WTC11 (cell line): ENCODE measurements around the gene KCND3. TPM values are rescaled to one million over a fixed set of nuclear protein-coding genes. Genes with fewer than 3 reads are reported as not detected.

Source experiments
- ATAC-seq: fragments of 200-7000 bp; cut with Tn5 transposase; 2 replicates; pipeline ENCODE4 v1.10.0; 2021; ENCODE audit warnings: mild to moderate bottlenecking, moderate library complexity
- CTCF ChIA-PET: fragments of 300-600 bp; sonication (Branson Sonifier 250); formaldehyde crosslinking; loops from one replicate; lab custom pipeline; 2021; ENCODE audit warnings: antibody characterized with exemption; lab: Charles Lee
- POLR2A ChIA-PET: fragments of 350-600 bp; sonication (Branson Sonifier 250); formaldehyde crosslinking; loops from one replicate; lab custom pipeline; 2021; ENCODE audit warnings: antibody characterized with exemption; lab: Charles Lee
- DNase-seq: peaks from one replicate; pipeline ENCODE4 v3.0.0; 2021; ENCODE audit warnings: low spot score
- H3K27ac Mint-ChIP-seq: 2 replicates; pipeline ENCODE4 v1.8.0; 2021; ENCODE audit warnings: mixed read lengths
- H3K27me3 Mint-ChIP-seq: 2 replicates; pipeline ENCODE4 v1.8.0; 2021; ENCODE audit warnings: low read depth, mild to moderate bottlenecking, moderate library complexity, mixed read lengths
- H3K36me3 Mint-ChIP-seq: 2 replicates; pipeline ENCODE4 v1.8.0; 2021; ENCODE audit warnings: mixed read lengths
- H3K4me1 Mint-ChIP-seq: 2 replicates; pipeline ENCODE4 v1.8.0; 2022; ENCODE audit warnings: mixed read lengths
- H3K4me3 Mint-ChIP-seq: 2 replicates; pipeline ENCODE4 v1.8.0; 2021; ENCODE audit warnings: mild to moderate bottlenecking, moderate library complexity, mixed read lengths
- H3K9me3 Mint-ChIP-seq: 2 replicates; pipeline ENCODE4 v1.8.0; 2021; ENCODE audit warnings: mixed read lengths
- ARID4B ChIP-seq: sonication (generic); formaldehyde crosslinking; IDR thresholded peaks from 2 replicates; pipeline ENCODE4 v1.8.0; 2023; ENCODE audit warnings: missing genetic modification reagents, mild to moderate bottlenecking, borderline replicate concordance
- E2F1 ChIP-seq: sonication (generic); formaldehyde crosslinking; IDR thresholded peaks from 2 replicates; pipeline ENCODE4 v1.8.0; 2022; ENCODE audit warnings: mild to moderate bottlenecking, missing genetic modification reagents
- GTF2I ChIP-seq: fragments of 250-450 bp; sonication (Bioruptor Pico); conservative IDR thresholded peaks from 2 replicates; pipeline ENCODE4 v1.4.0; 2021; ENCODE audit warnings: mild to moderate bottlenecking
- NFATC4 ChIP-seq: fragments of 250-450 bp; sonication (Bioruptor Pico); IDR thresholded peaks from 2 replicates; pipeline ENCODE4 v1.9.0; 2021; ENCODE audit warnings: mild to moderate bottlenecking
- NFYB ChIP-seq: sonication (generic); formaldehyde crosslinking; conservative IDR thresholded peaks from 2 replicates; pipeline ENCODE4 v1.8.0; 2022; ENCODE audit warnings: low read depth, missing genetic modification reagents
- NR2C2 ChIP-seq: sonication (generic); formaldehyde crosslinking; IDR thresholded peaks from 2 replicates; pipeline ENCODE4 v1.8.0; 2022; ENCODE audit warnings: mild to moderate bottlenecking, missing genetic modification reagents
- PRDM15 ChIP-seq: sonication (generic); formaldehyde crosslinking; IDR thresholded peaks from 2 replicates; pipeline ENCODE4 v1.8.0; 2022; ENCODE audit warnings: missing genetic modification reagents
- STAT6 ChIP-seq: sonication (generic); formaldehyde crosslinking; conservative IDR thresholded peaks from 2 replicates; pipeline ENCODE4 v1.8.1; 2023; ENCODE audit warnings: mild to moderate bottlenecking, low read depth, missing genetic modification reagents, moderate library complexity
- TCF7 ChIP-seq: sonication (generic); formaldehyde crosslinking; IDR thresholded peaks from 2 replicates; pipeline ENCODE4 v1.8.0; 2022; ENCODE audit warnings: mild to moderate bottlenecking, low read depth, missing genetic modification reagents, moderate library complexity
- TEAD4 ChIP-seq: sonication (generic); formaldehyde crosslinking; IDR thresholded peaks from 2 replicates; pipeline ENCODE4 v1.8.0; 2022; ENCODE audit warnings: mild to moderate bottlenecking, missing genetic modification reagents
- ZNF396 ChIP-seq: fragments of 250-450 bp; sonication (Bioruptor Pico); IDR thresholded peaks from 2 replicates; pipeline ENCODE4 v1.8.0; 2021; ENCODE audit warnings: mild to moderate bottlenecking, moderate library complexity, borderline replicate concordance
- ZNF416 ChIP-seq: fragments of 250-450 bp; sonication (Bioruptor Pico); IDR thresholded peaks from 2 replicates; pipeline ENCODE4 v1.9.0; 2021; ENCODE audit warnings: mild to moderate bottlenecking, inconsistent platforms
- ZNF671 ChIP-seq: fragments of 250-450 bp; sonication (Bioruptor Pico); IDR thresholded peaks from 2 replicates; pipeline ENCODE4 v1.8.0; 2021; ENCODE audit warnings: mild to moderate bottlenecking
- total RNA-seq: library from RNA; stranded (reverse); gene quantifications from 3 replicates; pipeline ENCODE4 v1.2.3, GENCODE V29; 2021
- TF ChIP-seq, protein P1 (sequence below): fragments of 250-450 bp; sonication (Bioruptor Pico); IDR thresholded peaks from 2 replicates; pipeline ENCODE4 v1.8.0; 2021; ENCODE audit warnings: mild to moderate bottlenecking
- TF ChIP-seq, protein P2 (sequence below): sonication (generic); formaldehyde crosslinking; IDR thresholded peaks from 2 replicates; pipeline ENCODE4 v1.8.1; 2023; ENCODE audit warnings: mild to moderate bottlenecking, missing genetic modification reagents, moderate library complexity
- TF ChIP-seq, protein P3 (sequence below): sonication (generic); formaldehyde crosslinking; IDR thresholded peaks from 2 replicates; pipeline ENCODE4 v1.8.1; 2023; ENCODE audit warnings: mild to moderate bottlenecking, moderate library complexity, missing genetic modification reagents
- TF ChIP-seq, protein P4 (sequence below): sonication (generic); formaldehyde crosslinking; IDR thresholded peaks from 2 replicates; pipeline ENCODE4 v1.8.1; 2022; ENCODE audit warnings: low read depth, mild to moderate bottlenecking, moderate library complexity, missing genetic modification reagents, borderline replicate concordance

Gene KCND3
- total RNA-seq, 1 experiment from 2014 or later, result 0.35 TPM

DNA sequence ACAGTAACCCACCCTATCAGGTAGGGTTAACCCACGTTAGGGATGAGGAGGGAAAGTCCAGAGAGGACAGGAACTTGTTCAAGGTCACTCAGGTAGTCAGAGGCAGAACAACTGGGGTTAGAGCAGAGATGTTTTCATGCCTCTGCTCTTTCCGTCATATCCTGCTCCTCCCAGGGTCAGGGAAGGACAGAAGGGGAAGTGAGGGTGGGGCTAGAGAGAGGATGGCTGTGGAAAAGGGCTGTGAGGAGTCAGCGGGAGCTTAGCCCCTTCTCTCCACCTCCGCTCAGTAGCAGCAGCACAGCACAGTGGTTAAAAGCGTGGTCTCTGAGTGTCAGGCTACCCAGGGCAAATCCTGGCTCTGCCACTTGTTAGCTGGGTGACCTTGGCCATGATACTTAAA, 197.2 kb downstream of the KCND3 start:
- Mint-ChIP-seq H3K4me1 (peaks cover 8% of the 10 kb centered on the region), H3K27ac (no peak overlapping the region), H3K36me3 (no peaks in the 10 kb centered on the region), H3K4me3 (no peak overlapping the region), H3K27me3 (no peaks in the 10 kb centered on the region; the same call in 1 of the 2 replicates), H3K9me3 (no peaks in the 10 kb centered on the region)
- CTCF ChIA-PET, result interaction anchor here (1.9 kb wide), 1 partner anchor 78 kb away, joined by 6 read pairs; no protein-coding TSS in a partner anchor
- DNase-seq (no peak), ATAC-seq (peak; percentile 85)
- POLR2A ChIA-PET, result no interaction called here
- TF ChIP-seq NR2C2 (CRISPR knock-in tag), result no peak
- TF ChIP-seq NFYB (CRISPR knock-in tag), result no peak
- no peak for TF ChIP-seq TEAD4 (CRISPR knock-in tag)
- no peak for TF ChIP-seq NFATC4 (CRISPR knock-in tag)
- no peak for TF ChIP-seq STAT6 (CRISPR knock-in tag)
- no peak for TF ChIP-seq GTF2I (CRISPR knock-in tag)
- TF ChIP-seq ARID4B (CRISPR knock-in tag), result no peak
- no peak for TF ChIP-seq ZNF671 (CRISPR knock-in tag)
- TF ChIP-seq ZNF396 (CRISPR knock-in tag), result no peak
- TF ChIP-seq PRDM15 (CRISPR knock-in tag), result no peak
- no peak for TF ChIP-seq ZNF416 (CRISPR knock-in tag)
- TF ChIP-seq, protein P1, sequence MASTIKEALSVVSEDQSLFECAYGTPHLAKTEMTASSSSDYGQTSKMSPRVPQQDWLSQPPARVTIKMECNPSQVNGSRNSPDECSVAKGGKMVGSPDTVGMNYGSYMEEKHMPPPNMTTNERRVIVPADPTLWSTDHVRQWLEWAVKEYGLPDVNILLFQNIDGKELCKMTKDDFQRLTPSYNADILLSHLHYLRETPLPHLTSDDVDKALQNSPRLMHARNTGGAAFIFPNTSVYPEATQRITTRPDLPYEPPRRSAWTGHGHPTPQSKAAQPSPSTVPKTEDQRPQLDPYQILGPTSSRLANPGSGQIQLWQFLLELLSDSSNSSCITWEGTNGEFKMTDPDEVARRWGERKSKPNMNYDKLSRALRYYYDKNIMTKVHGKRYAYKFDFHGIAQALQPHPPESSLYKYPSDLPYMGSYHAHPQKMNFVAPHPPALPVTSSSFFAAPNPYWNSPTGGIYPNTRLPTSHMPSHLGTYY, result no peak
- TF ChIP-seq TCF7 (CRISPR knock-in tag), result no peak
- no peak for TF ChIP-seq E2F1 (CRISPR knock-in tag)
- TF ChIP-seq, protein P2, sequence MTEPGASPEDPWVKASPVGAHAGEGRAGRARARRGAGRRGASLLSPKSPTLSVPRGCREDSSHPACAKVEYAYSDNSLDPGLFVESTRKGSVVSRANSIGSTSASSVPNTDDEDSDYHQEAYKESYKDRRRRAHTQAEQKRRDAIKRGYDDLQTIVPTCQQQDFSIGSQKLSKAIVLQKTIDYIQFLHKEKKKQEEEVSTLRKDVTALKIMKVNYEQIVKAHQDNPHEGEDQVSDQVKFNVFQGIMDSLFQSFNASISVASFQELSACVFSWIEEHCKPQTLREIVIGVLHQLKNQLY (CRISPR knock-in tag), result no peak
- TF ChIP-seq, protein P3, sequence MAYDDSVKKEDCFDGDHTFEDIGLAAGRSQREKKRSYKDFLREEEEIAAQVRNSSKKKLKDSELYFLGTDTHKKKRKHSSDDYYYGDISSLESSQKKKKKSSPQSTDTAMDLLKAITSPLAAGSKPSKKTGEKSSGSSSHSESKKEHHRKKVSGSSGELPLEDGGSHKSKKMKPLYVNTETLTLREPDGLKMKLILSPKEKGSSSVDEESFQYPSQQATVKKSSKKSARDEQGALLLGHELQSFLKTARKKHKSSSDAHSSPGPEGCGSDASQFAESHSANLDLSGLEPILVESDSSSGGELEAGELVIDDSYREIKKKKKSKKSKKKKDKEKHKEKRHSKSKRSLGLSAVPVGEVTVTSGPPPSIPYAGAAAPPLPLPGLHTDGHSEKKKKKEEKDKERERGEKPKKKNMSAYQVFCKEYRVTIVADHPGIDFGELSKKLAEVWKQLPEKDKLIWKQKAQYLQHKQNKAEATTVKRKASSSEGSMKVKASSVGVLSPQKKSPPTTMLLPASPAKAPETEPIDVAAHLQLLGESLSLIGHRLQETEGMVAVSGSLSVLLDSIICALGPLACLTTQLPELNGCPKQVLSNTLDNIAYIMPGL, result no peak
- TF ChIP-seq, protein P4, sequence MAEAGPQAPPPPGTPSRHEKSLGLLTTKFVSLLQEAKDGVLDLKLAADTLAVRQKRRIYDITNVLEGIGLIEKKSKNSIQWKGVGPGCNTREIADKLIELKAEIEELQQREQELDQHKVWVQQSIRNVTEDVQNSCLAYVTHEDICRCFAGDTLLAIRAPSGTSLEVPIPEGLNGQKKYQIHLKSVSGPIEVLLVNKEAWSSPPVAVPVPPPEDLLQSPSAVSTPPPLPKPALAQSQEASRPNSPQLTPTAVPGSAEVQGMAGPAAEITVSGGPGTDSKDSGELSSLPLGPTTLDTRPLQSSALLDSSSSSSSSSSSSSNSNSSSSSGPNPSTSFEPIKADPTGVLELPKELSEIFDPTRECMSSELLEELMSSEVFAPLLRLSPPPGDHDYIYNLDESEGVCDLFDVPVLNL (CRISPR knock-in tag), result no peak
